A673 (cell line): ENCODE measurements around the gene KAZN.
A peak's percentile ranks its signal among the peaks of the same experiment; 100 is the strongest.

Experiments
- CTCF ChIP-seq: fragments of 300-800, 200-600 bp; sonication (generic); conservative IDR thresholded peaks from 2 replicates; pipeline ENCODE4 v1.5.1; 2017; ENCODE audit warnings: low read depth, mild to moderate bottlenecking, antibody characterized with exemption, low read length, moderate library complexity, mixed read lengths
- EZH2 ChIP-seq: fragments of 200-600 bp; sonication (generic); IDR thresholded peaks from 2 replicates; pipeline ENCODE4 v1.6.1; 2017; ENCODE audit warnings: borderline replicate concordance, low read depth, mild to moderate bottlenecking, mixed read lengths, antibody characterized with exemption, low read length; ENCODE audit not compliant: poor library complexity, severe bottlenecking

GRCh38 chr1:15153842-15154479, 555.5 kb downstream of the KAZN start:
- TF ChIP-seq CTCF: peak; percentile 58
- no peak for TF ChIP-seq EZH2
